NT2/D1 (cell line): ENCODE results near the gene CRLF1.

Experiments used
- SUZ12 ChIP-seq: IDR thresholded peaks from 2 replicates; pipeline ENCODE4 v1.6.1; 2011; ENCODE audit not compliant: insufficient read length, insufficient read depth; ENCODE audit errors: extremely low read depth
- YY1 ChIP-seq: IDR thresholded peaks from 2 replicates; pipeline ENCODE4 v1.6.1; 2011; ENCODE audit not compliant: insufficient read length, insufficient read depth
- ZNF274 ChIP-seq: IDR thresholded peaks from 2 replicates; pipeline ENCODE4 v1.6.1; 2011; ENCODE audit warnings: mild to moderate bottlenecking, low read depth, low read length

DNA sequence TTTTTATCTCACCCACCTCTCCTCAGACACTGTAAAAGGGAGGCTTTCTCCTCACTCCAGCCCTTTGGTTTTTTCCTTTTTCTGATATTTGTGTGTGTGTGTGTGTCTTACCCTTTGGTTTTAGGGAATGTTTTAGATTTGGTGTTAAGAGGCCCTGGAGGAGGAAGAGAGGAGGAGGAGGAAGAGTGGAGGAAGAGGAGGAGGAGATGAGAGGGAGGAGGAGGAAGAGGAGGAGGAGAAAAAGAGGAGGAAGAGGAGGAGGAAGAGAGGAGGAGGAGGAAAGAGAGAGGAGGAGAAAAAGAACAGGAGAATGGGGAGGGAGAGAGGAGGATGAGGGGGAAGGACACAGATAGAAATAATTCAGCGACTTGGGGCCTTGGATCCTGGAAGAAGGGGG lies 40.8 kb upstream of the CRLF1 start:
- TF ChIP-seq SUZ12 (no peak), ZNF274 (no peak), YY1 (no peak)
